Measurements from ENCODE around the gene ATP8B3. TPM values are rescaled to one million over a fixed set of nuclear protein-coding genes. Genes with fewer than 3 reads are reported as not detected.

ATP8B3 gene
- total RNA-seq, 1 donor from 2014 or later = 3.0 TPM

- Histone ChIP-seq H3K4me3 (ENCODE audit: insufficient read depth, low read depth, low read length) (no peak overlapping the region), H3K36me3 (ENCODE audit: insufficient read depth, low read length) (no peaks in the 10 kb centered on the region), H3K27ac (ENCODE audit: low read depth, low read length) (no peak overlapping the region), H3K9ac (ENCODE audit: low read length) (no peak overlapping the region), H3K79me2 (ENCODE audit: insufficient read depth, low read length) (no peaks in the 10 kb centered on the region), H3K27me3 (ENCODE audit: insufficient read depth, low read length) (peaks cover 76% of the 10 kb centered on the region), H3K4me1 (ENCODE audit: insufficient read depth, low read length) (no peaks in the 10 kb centered on the region), H3K9me3 (ENCODE audit: insufficient read depth, low read depth, low read length) (no peaks in the 10 kb centered on the region), H3K4me2 (ENCODE audit: low read length) (no peak overlapping the region), H2AFZ (ENCODE audit: low read depth, low read length) (no peak overlapping the region), H4K20me1 (ENCODE audit: insufficient read depth, low read length) (peaks cover 3% of the 10 kb centered on the region)
- Mint-ChIP-seq H3K4me1 (ENCODE audit: low read depth, unreplicated experiment) (no peaks in the 10 kb centered on the region), H3K4me3 (ENCODE audit: unreplicated experiment) (no peak overlapping the region), H3K36me3 (ENCODE audit: low read depth, unreplicated experiment) (no peaks in the 10 kb centered on the region), H3K27ac (ENCODE audit: unreplicated experiment) (no peak overlapping the region), H3K9me3 (ENCODE audit: unreplicated experiment) (peaks cover 6% of the 10 kb centered on the region), H3K27me3 (ENCODE audit: low read depth, unreplicated experiment) (peaks cover 55% of the 10 kb centered on the region)
- no peak for DNase-seq (ENCODE audit: low read depth)
- TF ChIP-seq EZH2 (IDR thresholded peaks at IDR 0.05; ENCODE audit: insufficient read depth, low read length) = peak; percentile 79
- TF ChIP-seq, protein P1, sequence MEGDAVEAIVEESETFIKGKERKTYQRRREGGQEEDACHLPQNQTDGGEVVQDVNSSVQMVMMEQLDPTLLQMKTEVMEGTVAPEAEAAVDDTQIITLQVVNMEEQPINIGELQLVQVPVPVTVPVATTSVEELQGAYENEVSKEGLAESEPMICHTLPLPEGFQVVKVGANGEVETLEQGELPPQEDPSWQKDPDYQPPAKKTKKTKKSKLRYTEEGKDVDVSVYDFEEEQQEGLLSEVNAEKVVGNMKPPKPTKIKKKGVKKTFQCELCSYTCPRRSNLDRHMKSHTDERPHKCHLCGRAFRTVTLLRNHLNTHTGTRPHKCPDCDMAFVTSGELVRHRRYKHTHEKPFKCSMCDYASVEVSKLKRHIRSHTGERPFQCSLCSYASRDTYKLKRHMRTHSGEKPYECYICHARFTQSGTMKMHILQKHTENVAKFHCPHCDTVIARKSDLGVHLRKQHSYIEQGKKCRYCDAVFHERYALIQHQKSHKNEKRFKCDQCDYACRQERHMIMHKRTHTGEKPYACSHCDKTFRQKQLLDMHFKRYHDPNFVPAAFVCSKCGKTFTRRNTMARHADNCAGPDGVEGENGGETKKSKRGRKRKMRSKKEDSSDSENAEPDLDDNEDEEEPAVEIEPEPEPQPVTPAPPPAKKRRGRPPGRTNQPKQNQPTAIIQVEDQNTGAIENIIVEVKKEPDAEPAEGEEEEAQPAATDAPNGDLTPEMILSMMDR (IDR thresholded peaks at IDR 0.05; ENCODE audit: insufficient read depth, low read depth, low read length) = no peak
- FAIRE-seq = no peak
These were observed 57.2 kb downstream of the ATP8B3 start for GRCh38 chr19:1754636-1755466.

DNA sequence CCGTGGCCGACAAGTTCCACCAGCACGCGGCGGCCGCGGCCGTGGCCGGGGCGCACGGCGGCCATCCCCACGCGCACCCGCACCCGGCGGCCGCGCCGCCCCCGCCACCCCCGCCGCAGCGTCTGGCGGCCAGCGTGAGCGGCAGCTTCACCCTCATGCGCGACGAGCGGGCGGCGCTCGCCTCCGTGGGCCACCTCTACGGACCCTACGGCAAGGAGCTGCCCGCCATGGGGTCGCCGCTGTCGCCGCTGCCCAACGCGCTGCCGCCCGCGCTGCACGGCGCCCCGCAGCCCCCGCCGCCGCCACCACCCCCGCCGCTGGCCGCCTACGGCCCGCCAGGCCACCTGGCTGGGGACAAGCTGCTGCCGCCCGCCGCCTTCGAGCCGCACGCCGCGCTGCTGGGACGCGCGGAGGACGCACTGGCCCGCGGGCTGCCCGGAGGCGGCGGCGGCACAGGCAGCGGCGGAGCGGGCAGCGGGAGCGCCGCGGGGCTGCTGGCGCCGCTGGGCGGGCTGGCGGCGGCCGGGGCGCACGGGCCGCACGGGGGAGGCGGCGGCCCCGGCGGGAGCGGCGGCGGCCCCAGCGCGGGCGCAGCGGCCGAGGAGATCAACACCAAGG lies 57.9 kb downstream of the ATP8B3 start:
- Histone ChIP-seq H3K4me1 (ENCODE audit: insufficient read depth, low read length) (no peaks in the 10 kb centered on the region), H3K9ac (ENCODE audit: low read length) (no peak overlapping the region), H3K4me2 (ENCODE audit: low read length) (no peak overlapping the region), H3K9me3 (ENCODE audit: insufficient read depth, low read depth, low read length) (no peaks in the 10 kb centered on the region), H2AFZ (ENCODE audit: low read depth, low read length) (no peak overlapping the region), H3K27ac (ENCODE audit: low read depth, low read length) (no peak overlapping the region), H3K4me3 (ENCODE audit: insufficient read depth, low read depth, low read length) (no peak overlapping the region), H4K20me1 (ENCODE audit: insufficient read depth, low read length) (peaks cover 3% of the 10 kb centered on the region), H3K79me2 (ENCODE audit: insufficient read depth, low read length) (no peaks in the 10 kb centered on the region), H3K36me3 (ENCODE audit: insufficient read depth, low read length) (no peaks in the 10 kb centered on the region), H3K27me3 (ENCODE audit: insufficient read depth, low read length) (peaks cover 71% of the 10 kb centered on the region)
- Mint-ChIP-seq H3K9me3 (ENCODE audit: unreplicated experiment) (peaks cover 6% of the 10 kb centered on the region), H3K36me3 (ENCODE audit: low read depth, unreplicated experiment) (no peaks in the 10 kb centered on the region), H3K4me1 (ENCODE audit: low read depth, unreplicated experiment) (no peaks in the 10 kb centered on the region), H3K4me3 (ENCODE audit: unreplicated experiment) (no peak overlapping the region), H3K27ac (ENCODE audit: unreplicated experiment) (no peak overlapping the region), H3K27me3 (ENCODE audit: low read depth, unreplicated experiment) (peaks cover 54% of the 10 kb centered on the region)
- TF ChIP-seq EZH2 (IDR thresholded peaks at IDR 0.05; ENCODE audit: insufficient read depth, low read length) = no peak
- TF ChIP-seq, protein P1 (IDR thresholded peaks at IDR 0.05; ENCODE audit: insufficient read depth, low read depth, low read length) = no peak
- FAIRE-seq (no peak), DNase-seq (ENCODE audit: low read depth) (no peak)
